Neural cell (in vitro differentiated cells): ENCODE results near the gene NAE1.

Source experiments
- CTCF ChIP-seq: fragments of 450-650 bp; IDR thresholded peaks from 2 replicates; pipeline ENCODE4 v1.5.1; 2014; ENCODE audit warnings: antibody characterized with exemption, mild to moderate bottlenecking, moderate library complexity; ENCODE audit not compliant: poor library complexity, severe bottlenecking
- EP300 ChIP-seq: fragments of 450-650 bp; conservative IDR thresholded peaks from 2 replicates; pipeline ENCODE4 v1.6.1; 2014; ENCODE audit warnings: antibody characterized with exemption, mild to moderate bottlenecking, moderate library complexity; ENCODE audit not compliant: poor library complexity, severe bottlenecking
- EZH2 ChIP-seq: fragments of 200-600, 300-800 bp; shearing (Covaris generic), sonication (generic); IDR thresholded peaks from 2 replicates; pipeline ENCODE4 v1.6.1; 2014; ENCODE audit warnings: antibody characterized with exemption, low read length, borderline replicate concordance, mild to moderate bottlenecking; ENCODE audit not compliant: insufficient read depth, poor library complexity, severe bottlenecking
- REST ChIP-seq: IDR thresholded peaks from 2 replicates; pipeline ENCODE4 v1.6.1; 2012; ENCODE audit warnings: borderline replicate concordance

- TF ChIP-seq CTCF (no peak), REST (no peak), EZH2 (no peak), EP300 (no peak)
Measured at GRCh38 chr16:66832661-66833305, 2.0 kb upstream of the NAE1 start.
